GM21360 (cell line): ENCODE results near the gene RUVBL1.

Experiments
- ATAC-seq: cut with Tn5 transposase; IDR thresholded peaks from one replicate; pipeline ENCODE4 v1.9.1; 2021; ENCODE audit warnings: mild to moderate bottlenecking, moderate library complexity; ENCODE audit not compliant: unreplicated experiment

The RUVBL1 gene

DNA sequence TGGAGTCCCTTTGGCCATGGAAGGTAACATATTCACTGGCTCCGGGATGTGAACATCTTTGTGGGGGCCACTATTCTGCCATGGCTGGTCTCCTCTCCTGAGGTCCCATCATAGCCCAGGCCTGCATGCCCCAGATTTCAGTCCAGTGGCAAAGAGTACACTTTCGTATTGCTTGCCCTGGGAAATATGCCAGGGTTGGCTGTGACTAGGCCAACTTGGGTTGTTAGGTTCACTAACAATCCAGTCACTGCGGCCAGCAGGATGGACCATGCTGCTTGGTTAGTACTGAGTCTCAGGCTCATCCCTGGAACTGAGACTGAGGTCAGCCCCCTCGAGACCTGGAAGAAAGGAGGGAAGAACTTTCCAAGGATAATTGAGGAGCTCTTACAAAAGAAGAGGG, 19.9 kb upstream of the RUVBL1 start:
- no peak for ATAC-seq

DNA sequence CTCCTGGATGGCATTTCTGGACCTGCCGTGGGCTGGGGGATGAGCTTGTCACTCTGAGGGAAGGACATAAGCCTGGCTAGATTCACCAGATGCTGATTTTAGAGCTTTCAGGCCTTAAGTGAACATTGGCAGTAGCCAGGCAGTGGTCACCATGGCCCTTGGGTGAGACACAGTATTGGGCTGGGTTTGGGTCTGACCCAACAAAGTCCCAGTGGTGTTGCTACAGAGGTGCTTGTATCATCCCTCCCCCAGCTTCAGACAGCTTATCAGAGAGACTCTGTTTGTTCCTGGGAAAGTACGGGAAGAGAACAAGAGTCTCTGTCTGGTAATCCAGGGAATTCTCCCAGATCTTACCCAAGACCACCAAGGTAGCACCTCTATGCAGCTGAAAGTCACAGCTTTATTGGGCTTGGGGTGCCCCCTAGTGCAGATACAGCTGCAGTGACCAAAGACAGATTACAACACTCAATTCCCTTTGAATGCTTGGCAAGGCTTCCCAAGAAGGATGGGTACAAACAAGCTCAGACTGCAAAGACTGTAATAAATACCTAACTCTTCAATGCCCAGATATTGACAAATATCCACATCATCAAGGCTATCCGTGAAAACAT, 9.8 kb upstream of the RUVBL1 start:
- no peak for ATAC-seq

DNA sequence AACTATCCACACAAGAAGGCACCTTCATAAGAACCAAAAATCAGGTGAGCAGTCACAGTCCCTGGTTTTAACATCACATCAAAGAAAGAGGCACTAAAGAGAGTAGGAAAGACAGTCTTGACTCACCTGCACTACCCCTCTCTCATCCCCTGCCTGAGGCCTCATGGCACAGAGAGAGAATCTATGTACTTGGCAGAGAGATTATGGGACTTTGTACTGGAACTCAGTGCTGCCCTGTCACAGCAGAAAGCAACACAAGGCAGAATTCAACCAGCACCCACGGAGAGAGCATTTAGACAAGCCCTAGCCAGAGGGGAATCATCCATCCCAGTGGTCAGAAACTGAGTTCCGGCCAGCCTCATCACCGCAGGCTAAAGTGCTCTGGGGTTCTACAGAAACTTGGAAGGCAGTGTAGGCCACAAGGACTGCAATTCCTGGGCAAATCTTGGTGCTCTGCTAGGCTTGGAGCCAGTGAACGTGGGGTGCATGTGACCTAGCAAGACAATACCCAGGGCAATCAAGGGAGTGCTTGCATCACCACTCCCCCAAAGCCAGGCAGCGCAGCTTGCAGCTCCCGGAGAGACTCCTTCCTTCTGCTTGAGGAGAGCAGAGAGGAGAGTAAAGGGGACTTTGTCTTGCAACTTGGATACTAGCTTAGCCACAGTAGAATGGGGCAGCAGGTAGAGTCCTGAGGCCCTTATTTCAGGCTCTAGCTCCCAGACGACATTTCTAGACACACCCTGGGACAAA, 8.5 kb upstream of the RUVBL1 start:
- ATAC-seq, result no peak

DNA sequence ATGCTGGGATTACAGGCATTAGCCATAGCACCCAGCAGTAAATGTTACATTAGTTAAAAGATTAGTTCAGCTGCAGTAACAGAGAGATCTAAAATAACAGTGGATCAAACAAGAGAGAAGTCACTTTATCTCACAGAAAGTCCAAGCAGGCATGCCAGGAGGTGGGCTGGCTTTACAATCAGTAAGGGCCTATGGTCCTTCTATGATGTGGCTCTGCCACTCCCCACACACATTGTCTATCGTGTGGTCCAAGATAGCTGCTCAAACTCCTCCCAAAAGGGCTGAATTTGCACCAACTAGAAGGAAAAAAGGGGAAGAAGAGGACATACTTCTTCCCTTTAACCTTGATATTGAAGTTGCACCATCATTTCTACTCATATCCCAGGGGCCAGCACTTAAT, 4.6 kb upstream of the RUVBL1 start:
- ATAC-seq, result no peak

DNA sequence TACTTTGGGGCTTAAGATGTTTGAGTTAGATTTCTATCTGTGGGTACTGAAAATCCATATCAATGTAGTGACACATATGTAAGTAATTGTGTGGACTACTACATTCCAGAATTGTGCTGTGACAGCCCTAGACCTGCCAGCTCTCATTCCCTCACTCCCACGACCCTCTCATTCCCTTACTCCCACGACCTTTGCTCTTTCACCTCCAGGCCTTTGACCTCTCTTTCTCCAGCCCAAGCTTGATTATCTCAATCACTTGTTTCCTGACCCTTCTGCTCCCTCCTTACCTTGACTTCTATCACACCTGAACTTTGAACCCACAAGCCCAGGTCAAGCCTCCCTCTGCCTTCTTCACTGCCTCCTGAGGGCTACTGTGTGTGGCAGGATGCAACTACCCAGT, 3.6 kb upstream of the RUVBL1 start:
- no peak for ATAC-seq

DNA sequence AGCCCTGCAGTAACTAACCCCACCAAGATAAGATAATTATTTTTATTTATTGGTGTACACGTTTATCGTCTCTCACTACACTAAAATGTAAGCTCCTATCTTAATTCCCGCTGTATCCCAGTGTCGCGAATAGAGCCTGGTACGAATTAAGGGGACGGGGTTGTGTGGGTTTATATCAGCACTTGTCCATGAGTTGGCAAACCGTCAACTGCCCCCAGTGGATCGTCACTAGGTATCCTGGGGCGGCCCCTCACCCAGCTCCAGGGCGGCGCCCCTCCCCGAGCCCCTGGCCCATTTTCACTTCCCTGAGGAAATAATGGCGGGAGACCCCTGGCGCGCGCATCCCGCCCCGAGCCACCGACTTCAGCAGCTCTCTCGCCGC, 465 bp downstream of the RUVBL1 start:
- no peak for ATAC-seq

DNA sequence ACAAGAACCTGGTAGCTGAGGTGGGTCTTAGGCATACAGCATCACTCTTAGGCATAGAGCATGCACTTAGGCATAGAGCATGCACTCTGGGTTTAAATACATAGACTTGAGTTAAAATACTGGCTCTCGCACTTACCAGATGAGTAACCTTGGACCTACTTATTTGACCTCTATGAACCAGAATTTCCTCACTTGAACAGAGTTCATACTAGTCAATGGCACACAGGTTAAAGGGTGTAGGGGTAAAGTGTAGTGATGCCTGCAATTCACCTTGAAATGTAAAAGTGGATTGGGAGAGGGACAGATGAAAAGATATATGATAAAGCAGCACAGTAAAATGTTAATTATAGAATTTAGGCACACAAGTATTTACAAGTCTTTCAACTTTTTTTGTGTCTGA, 1.6 kb downstream of the RUVBL1 start:
- ATAC-seq, result no peak

DNA sequence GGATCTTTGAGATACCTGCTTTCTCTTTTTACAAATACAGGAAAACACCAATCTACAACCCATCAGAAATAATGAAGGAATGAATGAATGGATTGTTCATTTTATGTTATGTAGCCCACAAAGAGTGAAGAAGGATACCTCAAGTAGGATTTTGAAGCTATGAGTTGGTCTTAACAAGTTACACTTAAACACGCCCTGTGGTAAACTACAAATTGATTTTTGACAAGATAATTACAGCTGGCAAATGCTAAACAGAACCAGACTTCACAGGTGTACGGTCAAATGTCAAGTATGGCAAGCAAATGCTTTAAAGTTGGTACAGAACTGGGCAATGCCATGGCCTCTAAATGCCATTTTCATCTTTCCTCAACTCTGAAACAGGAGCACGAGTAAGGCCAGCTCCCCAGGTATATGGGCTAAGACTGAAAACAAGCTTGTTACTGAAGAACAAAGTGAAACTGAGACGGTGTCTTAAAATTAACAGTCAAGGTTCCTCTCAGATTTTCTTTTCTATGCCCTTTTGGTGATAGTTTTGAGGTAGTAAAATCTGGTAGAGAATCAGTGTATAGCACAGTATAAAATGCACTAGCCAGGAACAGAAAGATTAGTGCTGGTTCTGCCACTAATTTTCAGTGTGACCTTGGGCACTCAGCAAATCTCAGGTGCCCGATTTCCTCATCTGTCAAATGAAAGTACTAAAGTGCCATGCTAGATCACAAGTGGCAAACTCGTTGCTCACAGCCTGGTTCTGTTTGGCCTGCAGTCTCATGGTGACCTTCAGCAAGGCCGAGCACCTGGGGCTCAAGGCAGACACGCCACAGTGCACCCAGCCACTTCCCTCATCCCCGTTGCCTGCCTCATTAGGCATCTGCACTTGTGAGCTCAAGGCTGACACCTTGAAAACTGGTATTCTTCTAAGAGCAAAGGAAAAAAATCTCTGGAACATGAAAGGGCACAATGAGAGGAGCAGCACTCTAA, 9.5 kb downstream of the RUVBL1 start:
- no peak for ATAC-seq

DNA sequence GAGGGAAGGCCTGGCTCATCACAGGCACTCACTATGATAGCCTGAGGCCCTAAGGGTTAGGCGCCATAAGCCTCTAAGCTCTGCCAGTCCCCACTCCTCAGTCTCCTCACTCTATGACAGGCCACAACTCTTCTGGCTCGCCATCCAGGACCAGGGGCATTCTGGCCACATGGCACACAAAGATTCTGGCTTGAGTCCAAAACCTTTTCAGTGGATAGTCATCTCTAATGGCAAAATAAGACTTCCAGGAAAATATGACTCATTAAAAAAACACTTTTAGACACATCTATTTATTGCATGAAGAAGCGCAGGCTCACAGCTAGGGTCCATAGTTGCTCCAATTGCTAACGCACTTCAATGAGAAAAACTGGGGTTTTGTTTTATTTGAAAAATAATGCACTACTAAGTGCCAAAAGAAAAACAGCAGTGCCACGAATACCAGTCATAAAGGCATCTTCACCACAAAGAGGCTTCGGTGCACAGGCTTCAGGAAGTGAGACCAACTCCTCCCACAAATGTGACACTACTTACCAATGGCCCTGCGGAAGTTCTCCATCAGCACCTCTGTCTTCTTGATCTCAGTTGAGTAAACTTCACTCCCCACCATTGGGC, 11.1 kb downstream of the RUVBL1 start:
- no peak for ATAC-seq

DNA sequence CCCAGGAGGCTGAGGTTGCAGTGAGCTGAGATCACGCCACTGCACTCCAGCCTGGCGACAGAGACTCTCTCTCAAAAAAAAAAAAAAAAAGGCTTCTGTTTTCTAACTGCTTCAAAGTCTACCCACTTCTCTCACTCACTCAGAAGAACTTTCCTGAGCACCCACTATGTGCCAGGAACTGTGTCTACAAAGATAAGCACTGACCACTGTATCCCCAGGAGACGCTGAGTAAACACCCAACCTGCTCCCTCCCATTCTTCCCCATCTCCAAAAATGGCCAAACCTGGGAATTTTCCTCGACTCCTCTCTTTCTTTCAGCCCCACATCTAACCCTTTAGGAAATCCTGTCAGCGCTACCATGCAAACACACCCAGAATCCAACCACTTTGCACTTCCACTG, 12.5 kb downstream of the RUVBL1 start:
- ATAC-seq, result no peak

DNA sequence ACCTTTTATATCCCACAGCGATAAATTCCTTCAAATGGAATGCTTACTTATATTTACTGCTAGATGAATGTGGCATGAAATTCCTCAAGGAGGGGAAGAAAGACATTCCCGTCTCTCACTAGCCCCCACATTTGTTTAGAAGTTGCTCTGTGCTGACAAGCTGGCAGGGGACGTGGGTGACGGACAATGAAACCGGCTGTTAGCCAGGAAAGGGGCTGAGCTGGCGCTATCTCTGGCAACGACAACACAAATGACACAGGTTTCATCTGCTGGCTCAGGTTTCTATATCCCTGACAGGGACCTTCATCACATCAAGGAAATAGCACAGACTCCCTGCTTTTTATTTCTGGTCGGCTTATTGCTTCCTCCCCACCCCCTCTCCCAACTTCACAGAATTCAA, 15.8 kb downstream of the RUVBL1 start:
- no peak for ATAC-seq

DNA sequence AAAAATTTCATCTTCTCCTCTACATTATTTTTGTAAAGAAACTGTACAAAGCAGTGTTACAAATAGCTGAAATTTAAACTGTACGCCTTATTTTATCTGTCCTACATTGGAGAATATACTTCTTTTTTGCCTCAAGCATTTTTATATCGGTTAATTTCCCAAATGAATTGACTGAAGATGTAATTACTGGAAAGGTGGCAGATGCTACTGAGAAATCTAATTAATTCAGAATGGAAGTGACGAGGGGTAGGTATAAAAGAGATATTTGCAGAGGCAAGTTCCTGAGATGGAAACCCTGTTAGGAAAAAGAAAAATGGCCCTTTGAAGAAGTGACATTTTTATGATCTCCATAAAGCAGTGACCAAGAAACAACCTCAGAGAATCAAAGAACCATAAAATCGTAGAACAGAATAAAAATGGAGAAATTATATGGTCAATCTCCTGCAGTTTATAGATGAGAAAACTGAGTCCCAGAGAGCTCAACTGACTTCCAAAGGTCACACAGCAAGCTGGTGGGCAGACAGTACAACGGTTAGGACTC, 20.4 kb downstream of the RUVBL1 start:
- ATAC-seq, result no peak

DNA sequence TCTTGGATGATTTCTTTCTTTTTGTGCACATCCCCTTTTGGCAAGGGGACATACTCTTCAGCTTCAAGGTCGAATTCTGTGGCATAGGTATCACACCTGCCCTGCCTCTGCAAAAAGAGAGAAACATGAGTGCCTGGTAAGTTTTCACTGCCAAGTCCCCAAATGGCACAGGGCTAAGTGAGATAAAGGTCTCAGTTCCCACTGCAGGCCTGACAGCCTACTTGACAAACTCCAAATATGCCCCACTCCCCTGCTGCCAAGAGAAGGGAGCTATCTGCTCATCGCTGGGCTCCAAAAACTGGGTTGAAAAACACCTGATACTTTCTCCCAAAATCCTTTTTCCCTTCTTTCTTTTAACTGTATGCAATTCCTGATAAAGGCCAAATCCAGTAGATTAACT, 23.0 kb downstream of the RUVBL1 start:
- ATAC-seq, result no peak

DNA sequence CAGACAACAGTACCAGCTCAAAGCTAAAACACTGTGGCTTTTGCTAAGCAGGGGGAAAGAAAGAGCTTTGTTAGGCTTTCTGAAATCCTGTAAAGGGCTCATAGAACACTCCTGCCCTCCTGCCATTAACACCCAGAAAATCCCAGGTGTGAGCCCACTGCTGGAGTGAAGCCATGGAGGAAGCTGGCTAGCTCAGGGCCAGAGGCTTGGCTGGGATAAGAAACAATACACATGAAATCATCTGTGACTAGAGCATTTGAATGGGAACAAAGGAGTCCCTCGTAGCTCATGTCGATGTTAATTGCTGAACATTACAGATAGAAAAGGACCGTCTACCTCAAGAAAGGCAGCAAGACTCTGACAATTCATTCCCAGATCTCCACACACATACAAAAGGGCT, 23.5 kb downstream of the RUVBL1 start:
- no peak for ATAC-seq

DNA sequence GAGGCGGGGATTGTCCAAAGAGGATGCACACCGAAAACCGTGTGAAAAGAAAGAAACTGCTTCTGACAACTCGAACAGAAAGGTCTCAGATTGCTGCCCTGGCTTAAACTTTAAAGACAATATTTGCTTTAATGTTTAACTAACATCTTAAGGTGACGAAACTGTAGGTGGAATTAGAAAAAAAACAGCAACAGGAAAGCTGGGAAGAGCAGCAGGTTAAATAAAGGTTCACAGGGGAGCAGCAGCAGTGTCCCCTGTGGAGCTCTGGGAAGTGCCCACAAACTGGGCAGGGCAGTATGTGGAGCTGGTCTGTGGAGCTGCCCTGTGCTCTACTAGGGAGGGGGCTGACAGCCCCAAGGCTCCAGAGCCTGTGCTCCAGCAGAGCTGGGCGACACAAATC, 25.4 kb downstream of the RUVBL1 start:
- ATAC-seq, result no peak

DNA sequence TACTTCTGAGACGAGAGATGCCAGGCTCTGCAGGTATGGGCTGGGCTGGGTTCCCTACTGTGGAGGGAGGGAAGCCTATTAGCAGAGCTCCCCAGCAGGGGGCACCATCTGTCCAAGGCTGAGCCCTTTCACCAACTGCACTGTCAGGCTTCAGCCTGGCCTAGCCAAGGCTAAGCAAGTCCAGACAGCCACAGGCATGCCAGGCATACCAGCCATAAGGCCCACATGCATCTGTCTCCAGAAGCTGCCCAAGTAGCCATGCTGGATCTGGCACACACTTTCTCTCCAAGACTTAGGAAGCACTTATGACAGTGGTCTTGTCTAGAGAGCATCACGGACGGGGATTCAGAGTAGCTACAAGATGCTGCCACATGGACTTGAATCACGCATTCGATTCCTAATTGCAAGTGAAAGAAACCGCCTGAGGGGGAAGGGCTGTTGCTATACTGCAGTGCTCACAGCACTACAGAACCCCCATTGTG, 28.3 kb downstream of the RUVBL1 start:
- ATAC-seq, result peak; percentile 52

DNA sequence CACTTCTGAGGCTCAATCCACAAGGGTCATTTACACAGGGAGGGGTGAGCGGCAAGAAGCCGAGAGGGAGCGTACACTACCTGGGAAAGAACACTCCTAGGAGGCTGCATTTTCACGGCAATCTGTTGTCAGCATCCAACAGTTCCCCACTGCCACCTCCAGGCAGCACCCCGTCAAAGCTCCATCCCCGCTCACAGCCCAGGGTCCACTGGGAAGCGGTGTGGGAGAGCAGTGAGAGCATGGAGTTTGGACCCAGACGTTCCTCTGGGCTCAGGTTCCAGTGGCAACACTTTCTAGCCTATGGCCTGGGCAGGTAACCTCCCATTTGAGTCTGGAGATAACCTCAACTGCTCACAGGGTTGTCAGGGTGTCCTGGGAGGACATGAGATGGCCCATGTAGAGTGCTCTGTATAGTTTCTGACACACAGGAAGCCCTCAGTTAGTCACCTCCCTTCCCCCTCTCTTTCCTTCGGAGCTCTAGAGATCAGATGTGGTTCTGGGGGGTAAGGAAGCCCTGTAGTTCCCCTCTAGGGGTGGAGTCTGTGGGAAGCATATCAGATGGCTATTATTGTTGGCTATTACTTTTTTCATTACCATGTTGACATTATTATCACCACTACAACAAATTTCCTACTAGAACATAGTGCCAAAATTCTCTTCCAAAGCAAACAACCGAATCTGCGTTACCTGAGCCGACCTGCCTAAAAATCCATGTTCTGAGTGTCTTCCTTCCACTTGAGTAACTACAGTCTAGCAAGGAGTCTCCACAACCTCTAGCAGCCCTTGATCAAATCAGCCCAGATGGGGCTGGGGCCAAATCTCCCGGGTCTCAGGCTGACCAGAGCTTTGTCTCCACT, 29.1 kb downstream of the RUVBL1 start:
- no peak for ATAC-seq

DNA sequence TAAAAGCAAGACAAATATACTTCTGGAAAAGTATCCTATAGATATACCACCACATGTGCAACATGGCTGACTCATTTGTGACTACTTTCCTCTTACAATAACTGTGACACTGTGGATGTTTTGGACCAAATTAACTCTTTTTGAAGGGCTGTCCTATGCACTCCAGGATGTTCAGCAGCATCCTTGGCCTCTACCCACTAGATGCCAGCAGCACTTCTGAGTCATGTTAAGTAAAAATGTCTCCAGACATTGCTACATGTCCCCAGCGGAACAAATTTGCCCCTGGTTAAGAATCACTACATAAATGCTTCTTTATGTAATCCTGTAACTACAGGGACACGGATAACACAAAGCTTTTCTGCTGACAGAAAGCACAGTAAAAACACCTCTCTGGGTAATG, 32.0 kb downstream of the RUVBL1 start:
- no peak for ATAC-seq

DNA sequence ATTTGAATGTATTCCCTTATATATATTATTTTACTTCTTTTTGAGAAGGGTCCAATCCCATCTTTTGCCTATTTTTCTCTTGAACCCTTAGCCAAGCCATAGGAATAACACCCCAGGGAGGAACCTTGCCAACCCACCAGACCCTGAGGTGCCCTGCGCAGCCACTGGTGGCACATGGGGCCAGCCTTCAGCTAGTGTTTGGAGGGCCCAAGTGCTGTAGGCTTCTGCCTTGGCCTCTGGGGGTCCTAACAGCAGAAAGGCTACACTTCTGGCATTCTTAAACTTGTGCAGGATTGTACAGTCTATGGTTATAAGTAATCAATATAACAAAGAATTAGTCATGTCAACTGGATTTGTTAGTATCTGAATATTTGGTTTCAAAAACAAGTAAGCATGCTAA, 34.5 kb downstream of the RUVBL1 start:
- ATAC-seq, result no peak

DNA sequence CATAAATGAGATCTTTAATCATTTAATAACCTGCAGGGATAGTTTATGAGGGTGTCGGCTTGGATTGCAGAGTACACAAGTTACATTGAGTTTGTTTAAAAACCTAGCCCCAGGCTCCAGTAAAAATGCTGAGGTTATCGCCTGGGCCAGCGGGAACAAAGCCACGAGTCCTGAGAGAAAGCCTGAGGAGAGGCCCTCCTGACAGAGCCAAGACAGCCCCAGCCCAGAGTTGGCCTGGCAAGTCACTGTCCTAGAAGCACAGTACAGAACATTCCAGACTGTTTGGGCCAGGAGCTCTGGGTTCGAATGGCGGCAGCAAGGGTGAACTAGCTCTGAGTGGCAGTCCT, 39.0 kb downstream of the RUVBL1 start:
- ATAC-seq, result no peak
